Naive B cell (primary cell): ENCODE measurements around the gene CSF1R. TPM values are rescaled to one million over a fixed set of nuclear protein-coding genes. Genes with fewer than 3 reads are reported as not detected.
A peak's percentile ranks its signal among the peaks of the same experiment; 100 is the strongest.
"Not testable (repeated sequence)": the region's sequence is repeated elsewhere in the genome, so short reads cannot be mapped to it uniquely, and the experiment has no call there.

Experiments
- ATAC-seq, 2 donors: fragments of 150-1000 bp; cut with Tn5 transposase; 2 replicates each; pipeline ENCODE4 v1.10.0; 2021; ENCODE audit warnings: low read depth in 2 of 2, mild to moderate bottlenecking in 2 of 2, moderate library complexity in 2 of 2
- DNase-seq: peaks from one replicate; pipeline ENCODE4 v3.0.0; 2022
- H3K27ac Mint-ChIP-seq, 6 donors: one replicate each; pipeline ENCODE4 v1.8.0; 2020 to 2022; ENCODE audit warnings: mild to moderate bottlenecking in 6 of 6, mixed read lengths in 6 of 6, moderate library complexity in 5 of 6, inconsistent platforms in 2 of 6
- H3K27me3 Mint-ChIP-seq, 3 donors: one replicate each; pipeline ENCODE4 v1.8.0; 2021 to 2022; ENCODE audit warnings: mixed read lengths in 3 of 3, mild to moderate bottlenecking in 1 of 3
- H3K36me3 Mint-ChIP-seq, 2 donors: one replicate each; pipeline ENCODE4 v1.8.0; 2020 to 2022; ENCODE audit warnings: mixed read lengths in 2 of 2, inconsistent platforms in 1 of 2, mild to moderate bottlenecking in 1 of 2
- H3K4me1 Mint-ChIP-seq, 3 donors: one replicate each; pipeline ENCODE4 v1.8.0; 2020 to 2022; ENCODE audit warnings: mixed read lengths in 3 of 3, inconsistent platforms in 1 of 3, mild to moderate bottlenecking in 1 of 3, moderate library complexity in 1 of 3
- H3K4me3 Mint-ChIP-seq, 8 donors: one replicate each; pipeline ENCODE4 v1.8.0; 2020 to 2022; ENCODE audit warnings: mild to moderate bottlenecking in 8 of 8, mixed read lengths in 8 of 8, moderate library complexity in 8 of 8, inconsistent platforms in 2 of 8
- H3K9me3 Mint-ChIP-seq, 7 donors: one replicate each; pipeline ENCODE4 v1.8.0; 2020 to 2022; ENCODE audit warnings: mixed read lengths in 7 of 7, mild to moderate bottlenecking in 5 of 7, inconsistent platforms in 2 of 7, moderate library complexity in 1 of 7
- polyA plus RNA-seq, 6 donors: library from polyadenylated mRNA; unstranded; fragments of 300-500 nt; fragmentation: Illumina TruSeq; gene quantifications; one replicate each; pipeline ENCODE4 v1.2.3, GENCODE V29; 2021; ENCODE audit warnings: low read depth in 6 of 6

The CSF1R gene
- polyA plus RNA-seq, 6 donors from 2014 or later: 0.20 to 1.5 (median 0.96) TPM

- H3K27ac Mint-ChIP-seq: no peak overlapping the region
- ATAC-seq (no peak), DNase-seq (no peak)
- no peak overlapping the region for H3K4me3 Mint-ChIP-seq
- no peaks in the 10 kb centered on the region for H3K36me3 Mint-ChIP-seq
- peaks cover 9 to 13% (median 11%) of the 10 kb centered on the region in 3 donors for H3K4me1 Mint-ChIP-seq
- H3K27me3 Mint-ChIP-seq: peaks cover 0 to 2% (median 0%) of the 10 kb centered on the region in 3 donors
- H3K9me3 Mint-ChIP-seq: peaks cover 0 to under 1% (median 0%) of the 10 kb centered on the region in 7 donors
These were observed 18.2 kb upstream of the CSF1R start for GRCh38 chr5:150104550-150104870.

GRCh38 chr5:150103678-150104549 lies 17.6 kb upstream of the CSF1R start:
- Mint-ChIP-seq H3K27me3 (no peaks in the 10 kb centered on the region), H3K36me3 (no peaks in the 10 kb centered on the region), H3K4me1 (peaks cover 9 to 13% (median 11%) of the 10 kb centered on the region in 3 donors), H3K9me3 (peaks cover 0 to 2% (median 0%) of the 10 kb centered on the region in 7 donors), H3K27ac (peak overlapping the region in 1 of 6 donors; percentile 67), H3K4me3 (peak overlapping the region in 1 of 8 donors; percentile 18)
- no peak for DNase-seq
- ATAC-seq: no peak

- Mint-ChIP-seq H3K4me3 (no peak overlapping the region), H3K4me1 (peaks cover 11 to 13% (median 13%) of the 10 kb centered on the region in 3 donors), H3K27ac (no peak overlapping the region), H3K36me3 (no peaks in the 10 kb centered on the region), H3K9me3 (peaks cover 0 to 2% (median 0%) of the 10 kb centered on the region in 7 donors), H3K27me3 (no peaks in the 10 kb centered on the region)
- ATAC-seq (no peak), DNase-seq (no peak)
These were observed 14.7 kb upstream of the CSF1R start for GRCh38 chr5:150101023-150101422.

- DNase-seq: no peak
- H3K27ac Mint-ChIP-seq: no peak overlapping the region
- peaks cover 0 to 4% (median 0%) of the 10 kb centered on the region in 3 donors for H3K4me1 Mint-ChIP-seq
- peaks cover 0 to 2% (median 0%) of the 10 kb centered on the region in 7 donors for H3K9me3 Mint-ChIP-seq
- H3K36me3 Mint-ChIP-seq: peaks cover 0 to 9% of the 10 kb centered on the region in 2 donors
- no peak for ATAC-seq
- H3K27me3 Mint-ChIP-seq: peaks cover 3 to 19% (median 5%) of the 10 kb centered on the region in 3 donors
- no peak overlapping the region for H3K4me3 Mint-ChIP-seq
These were observed 10.8 kb upstream of the CSF1R start for GRCh38 chr5:150097152-150097551.

- no peak for ATAC-seq
- peaks cover 3 to 29% (median 5%) of the 10 kb centered on the region in 3 donors for H3K27me3 Mint-ChIP-seq
- H3K9me3 Mint-ChIP-seq: no peaks in the 10 kb centered on the region
- peaks cover 6 to 9% (median 9%) of the 10 kb centered on the region in 3 donors for H3K4me1 Mint-ChIP-seq
- DNase-seq: no peak
- H3K36me3 Mint-ChIP-seq: peaks cover 0 to 9% of the 10 kb centered on the region in 2 donors
- H3K4me3 Mint-ChIP-seq: no peak overlapping the region
- H3K27ac Mint-ChIP-seq: peak overlapping the region in 1 of 6 donors; percentile 94
These were observed 5.9 kb upstream of the CSF1R start for GRCh38 chr5:150092159-150092787.

GRCh38 chr5:150085191-150085912 lies 1.0 kb downstream of the CSF1R start:
- DNase-seq (no peak), ATAC-seq (no peak)
- Mint-ChIP-seq H3K36me3 (no peaks in the 10 kb centered on the region), H3K4me3 (no peak overlapping the region), H3K27ac (no peak overlapping the region), H3K4me1 (peaks cover 31 to 45% (median 41%) of the 10 kb centered on the region in 3 donors), H3K9me3 (no peaks in the 10 kb centered on the region), H3K27me3 (peaks cover 0 to 15% (median 0%) of the 10 kb centered on the region in 3 donors)

- ATAC-seq, H3K4me3 Mint-ChIP-seq, H3K9me3 Mint-ChIP-seq, H3K36me3 Mint-ChIP-seq, H3K27ac Mint-ChIP-seq, DNase-seq: not testable (repeated sequence)
- Mint-ChIP-seq H3K4me1 (peaks cover 31 to 46% (median 41%) of the 10 kb centered on the region in 3 donors), H3K27me3 (peaks cover 0 to 15% (median 0%) of the 10 kb centered on the region in 3 donors)
These were observed 1.6 kb downstream of the CSF1R start for GRCh38 chr5:150084754-150085153.

GRCh38 chr5:150082889-150083288 lies 3.5 kb downstream of the CSF1R start:
- ATAC-seq (no peak), DNase-seq (no peak)
- Mint-ChIP-seq H3K36me3 (no peaks in the 10 kb centered on the region), H3K9me3 (peaks cover 0 to 2% (median 0%) of the 10 kb centered on the region in 7 donors), H3K27me3 (peaks cover 0 to 15% (median 0%) of the 10 kb centered on the region in 3 donors), H3K27ac (peak overlapping the region in 3 of 6 donors; percentile 22 to 64 (median 60)), H3K4me3 (peak overlapping the region in 2 of 8 donors; percentile 33 to 67), H3K4me1 (peaks cover 27 to 47% (median 32%) of the 10 kb centered on the region in 3 donors)

GRCh38 chr5:150082374-150082773 lies 4.0 kb downstream of the CSF1R start:
- peaks cover 27 to 47% (median 32%) of the 10 kb centered on the region in 3 donors for H3K4me1 Mint-ChIP-seq

GRCh38 chr5:150081541-150082283 lies 4.6 kb downstream of the CSF1R start:
- DNase-seq (peak; percentile 72), ATAC-seq (peak; percentile 96 to 97)
- Mint-ChIP-seq H3K27ac (peak overlapping the region in 4 of 6 donors; percentile 78 to 93 (median 84)), H3K9me3 (peaks cover 0 to 2% (median 0%) of the 10 kb centered on the region in 7 donors), H3K36me3 (no peaks in the 10 kb centered on the region), H3K27me3 (peaks cover 0 to 15% (median 0%) of the 10 kb centered on the region in 3 donors), H3K4me3 (peak overlapping the region in 7 of 8 donors; percentile 33 to 83 (median 72)), H3K4me1 (peaks cover 27 to 47% (median 32%) of the 10 kb centered on the region in 3 donors)

More at GRCh38 chr5:150082374-150082773, 4.0 kb downstream of the CSF1R start:
- H3K9me3 Mint-ChIP-seq: peaks cover 0 to 2% (median 0%) of the 10 kb centered on the region in 7 donors
- peaks cover 0 to 15% (median 0%) of the 10 kb centered on the region in 3 donors for H3K27me3 Mint-ChIP-seq
- peak overlapping the region in 7 of 8 donors; percentile 33 to 83 (median 72) for H3K4me3 Mint-ChIP-seq
- DNase-seq (peak; percentile 6), ATAC-seq (peak; percentile 22 to 24)
- H3K27ac Mint-ChIP-seq: peak overlapping the region in 4 of 6 donors; percentile 51 to 93 (median 74)
- no peaks in the 10 kb centered on the region for H3K36me3 Mint-ChIP-seq

- Mint-ChIP-seq H3K36me3 (no peaks in the 10 kb centered on the region), H3K27me3 (peaks cover 0 to 14% (median 0%) of the 10 kb centered on the region in 3 donors), H3K4me3 (peak overlapping the region in 5 of 8 donors; percentile 7 to 83 (median 67)), H3K9me3 (peaks cover 0 to 2% (median 0%) of the 10 kb centered on the region in 7 donors), H3K4me1 (peaks cover 27 to 47% (median 32%) of the 10 kb centered on the region in 3 donors), H3K27ac (peak overlapping the region in 2 of 6 donors; percentile 78 to 87)
- ATAC-seq: no peak
- DNase-seq: no peak
These were observed 5.5 kb downstream of the CSF1R start for GRCh38 chr5:150080696-150081435.
